WI38 (cell line): ENCODE measurements around the gene MYRIP.

Experiments used
- H3K4me3 ChIP-seq: 2 replicates; pipeline ENCODE4 v1.5.1; 2011; ENCODE audit warnings: low read depth, mild to moderate bottlenecking, control low read depth, low read length
- CTCF ChIP-seq: IDR thresholded peaks from 2 replicates; pipeline ENCODE4 v1.5.1; 2012; ENCODE audit warnings: low read depth, mild to moderate bottlenecking, control low read depth, low read length

Gene MYRIP

DNA sequence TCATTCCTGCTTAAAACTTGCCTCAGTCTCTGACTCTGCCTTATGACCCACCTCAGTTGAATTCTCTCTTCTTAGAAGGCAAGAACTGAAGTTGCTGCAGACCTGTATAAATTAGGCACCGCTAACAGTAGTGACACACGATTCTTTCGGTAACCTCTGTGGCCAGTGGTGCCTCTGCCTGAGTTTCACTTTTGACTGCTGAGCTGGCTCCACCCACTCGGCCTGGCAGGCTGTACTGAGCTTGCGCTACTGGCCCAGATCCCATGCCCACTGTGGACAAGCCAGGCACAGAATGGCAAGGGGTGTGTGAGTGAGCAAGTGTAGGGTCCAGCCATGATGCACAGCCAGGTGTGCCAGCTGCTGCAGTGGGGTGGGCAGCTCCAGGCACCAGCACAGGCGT lies 481.0 kb downstream of the MYRIP start:
- no peak for TF ChIP-seq CTCF

DNA sequence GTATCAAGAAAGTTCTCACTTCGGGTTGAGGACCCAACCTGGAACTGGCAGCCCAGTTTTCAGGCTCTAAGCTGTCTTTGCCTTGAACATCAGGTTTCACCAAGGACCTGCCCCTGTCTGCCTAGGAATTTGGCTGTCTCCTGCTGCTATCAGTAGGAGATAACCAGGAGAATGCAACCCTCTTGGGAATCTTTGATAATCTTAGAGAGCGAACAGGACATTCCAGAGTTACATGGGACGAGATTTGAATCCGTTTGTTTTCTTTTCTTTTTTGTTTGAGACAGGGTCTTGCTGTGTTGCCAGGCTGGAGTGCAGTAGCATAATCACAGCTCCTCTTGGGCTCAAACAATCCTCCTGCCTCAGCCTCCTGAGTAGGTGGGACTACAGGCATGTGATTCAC lies 482.1 kb downstream of the MYRIP start:
- no peak for TF ChIP-seq CTCF
- H3K4me3 ChIP-seq = no peak overlapping the region

More for the DNA sequence above, 481.0 kb downstream of the MYRIP start:
- H3K4me3 ChIP-seq = no peak overlapping the region

GRCh38 chr3:40292637-40293349 lies 483.4 kb downstream of the MYRIP start:
- no peak for TF ChIP-seq CTCF
- no peak overlapping the region for H3K4me3 ChIP-seq

- TF ChIP-seq CTCF = no peak
- H3K4me3 ChIP-seq = no peak overlapping the region
Observed at GRCh38 chr3:40294434-40294833, 485.0 kb downstream of the MYRIP start.

- TF ChIP-seq CTCF = no peak
- no peak overlapping the region for H3K4me3 ChIP-seq
Observed at GRCh38 chr3:40298075-40298474, 488.7 kb downstream of the MYRIP start.

- H3K4me3 ChIP-seq = no peak overlapping the region
- no peak for TF ChIP-seq CTCF
Observed at GRCh38 chr3:40299130-40299720, 489.8 kb downstream of the MYRIP start.

GRCh38 chr3:40299721-40300335 lies 490.4 kb downstream of the MYRIP start:
- no peak for TF ChIP-seq CTCF

More at GRCh38 chr3:40299721-40300335, 490.4 kb downstream of the MYRIP start:
- H3K4me3 ChIP-seq = no peak overlapping the region
